Naive thymus-derived CD4-positive, alpha-beta T cell (primary cell): ENCODE data around the gene IL6R. TPM values are rescaled to one million over a fixed set of nuclear protein-coding genes. Genes with fewer than 3 reads are reported as not detected.

Experiments used
- ATAC-seq: fragments of 150-1000 bp; cut with Tn5 transposase; 2 replicates; pipeline ENCODE4 v1.10.0; 2021; ENCODE audit warnings: mild to moderate bottlenecking, moderate library complexity
- CTCF ChIA-PET: fragments of 350-600 bp; sonication (Branson Sonifier 250); formaldehyde crosslinking; loops from one replicate; lab custom pipeline; 2021; ENCODE audit warnings: antibody characterized with exemption; lab: Charles Lee
- POLR2A ChIA-PET: fragments of 350-600 bp; sonication (Branson Sonifier 250); formaldehyde crosslinking; loops from one replicate; lab custom pipeline; 2021; ENCODE audit warnings: antibody characterized with exemption, inconsistent platforms; lab: Charles Lee
- DNase-seq, 9 donors: peaks; one replicate each; pipeline versions ENCODE4 v3.0.0 to v3.0.0-alpha.2; 2020 to 2022; ENCODE audit warnings: mixed read lengths in 1 of 9
- H3K27ac ChIP-seq: one replicate; pipeline ENCODE4 v1.7.0; 2013; ENCODE audit warnings: mild to moderate bottlenecking, low read depth, low read length, moderate library complexity
- H3K27me3 ChIP-seq, 2 donors: one replicate each; pipeline ENCODE4 v1.7.0; 2013; ENCODE audit warnings: low read length in 2 of 2, mild to moderate bottlenecking in 2 of 2, moderate library complexity in 2 of 2; ENCODE audit not compliant: control insufficient read depth in 2 of 2, insufficient read depth in 2 of 2
- H3K36me3 ChIP-seq, 3 experiments: 1 replicate in 2 of 3; 2 replicates in 1 of 3; pipeline ENCODE4 v1.7.0; 2013; ENCODE audit warnings: low read length in 3 of 3, mild to moderate bottlenecking in 3 of 3, moderate library complexity in 1 of 3; ENCODE audit not compliant: insufficient read depth in 3 of 3, control insufficient read depth in 2 of 3
- H3K4me1 ChIP-seq, 2 donors: one replicate each; pipeline ENCODE4 v1.7.0; 2013; ENCODE audit warnings: low read length in 2 of 2, mild to moderate bottlenecking in 2 of 2, moderate library complexity in 1 of 2; ENCODE audit not compliant: control insufficient read depth in 2 of 2, insufficient read depth in 2 of 2
- H3K4me3 ChIP-seq: 2 replicates; pipeline ENCODE4 v1.7.0; 2013; ENCODE audit warnings: mild to moderate bottlenecking, low read length
- H3K9me3 ChIP-seq, 3 experiments: 1 replicate in 2 of 3; 2 replicates in 1 of 3; pipeline ENCODE4 v1.7.0; 2013; ENCODE audit warnings: low read length in 3 of 3; ENCODE audit not compliant: control insufficient read depth in 2 of 3
- H3K27ac Mint-ChIP-seq, 9 donors: one replicate each; pipeline ENCODE4 v1.8.0; 2020 to 2022; ENCODE audit warnings: mixed read lengths in 9 of 9, mild to moderate bottlenecking in 8 of 9, moderate library complexity in 5 of 9, inconsistent platforms in 2 of 9
- H3K27me3 Mint-ChIP-seq, 5 donors: one replicate each; pipeline ENCODE4 v1.8.0; 2021 to 2022; ENCODE audit warnings: mixed read lengths in 5 of 5, mild to moderate bottlenecking in 1 of 5
- H3K36me3 Mint-ChIP-seq, 5 donors: one replicate each; pipeline ENCODE4 v1.8.0; 2020 to 2022; ENCODE audit warnings: mixed read lengths in 5 of 5, mild to moderate bottlenecking in 3 of 5, inconsistent platforms in 1 of 5
- H3K4me1 Mint-ChIP-seq, 7 donors: one replicate each; pipeline ENCODE4 v1.8.0; 2020 to 2022; ENCODE audit warnings: mixed read lengths in 7 of 7, mild to moderate bottlenecking in 3 of 7, inconsistent platforms in 1 of 7
- H3K4me3 Mint-ChIP-seq, 10 donors: one replicate each; pipeline ENCODE4 v1.8.0; 2020 to 2022; ENCODE audit warnings: mild to moderate bottlenecking in 10 of 10, mixed read lengths in 10 of 10, moderate library complexity in 6 of 10, inconsistent platforms in 2 of 10
- H3K9me3 Mint-ChIP-seq, 11 donors: one replicate each; pipeline ENCODE4 v1.8.0; 2020 to 2022; ENCODE audit warnings: mixed read lengths in 11 of 11, mild to moderate bottlenecking in 4 of 11, inconsistent platforms in 1 of 11, moderate library complexity in 1 of 11
- intact Hi-C, 2 donors: fragments of 100-400 bp; cut with micrococcal nuclease; formaldehyde crosslinking; loops; one replicate each; pipeline ENCODE4 v1.15.1; 2023
- polyA plus RNA-seq, 2 donors: library from polyadenylated mRNA; unstranded; fragments of 300-500 nt; fragmentation: Illumina TruSeq; gene quantifications; one replicate each; pipeline ENCODE4 v1.2.3, GENCODE V29; 2021
- total RNA-seq, 6 experiments: library from RNA in 5 of 6; stranded (reverse) in 5 of 6; gene quantifications; 1 replicate in 5 of 6; 2 replicates in 1 of 6; pipeline ENCODE4 v1.2.3 and lab custom pipeline; 2021 to 2026

IL6R gene
- total and polyA plus RNA-seq, 7 experiments from 2014 or later = 5.2 to 91.6 (median 77.8) TPM

GRCh38 chr1:154414606-154415005, 9.5 kb downstream of the IL6R start:
- Mint-ChIP-seq H3K27ac (peak overlapping the region in 8 of 9 donors; percentile 64 to 97 (median 82)), H3K27me3 (no peaks in the 10 kb centered on the region), H3K4me3 (peak overlapping the region in 3 of 10 donors; percentile 42 to 64 (median 47)), H3K4me1 (peaks cover 31 to 100% (median 75%) of the 10 kb centered on the region in 7 donors), H3K9me3 (no peaks in the 10 kb centered on the region), H3K36me3 (peaks cover 4 to 29% (median 4%) of the 10 kb centered on the region in 5 donors)
- no peaks in the 10 kb centered on the region for H3K9me3 ChIP-seq
- H3K36me3 ChIP-seq = peaks cover 0 to 12% (median 6%) of the 10 kb centered on the region in 3 experiments
- H3K4me3 ChIP-seq = no peak overlapping the region
- H3K27me3 ChIP-seq = no peaks in the 10 kb centered on the region
- H3K27ac ChIP-seq = peak overlapping the region; percentile 37
- ChIA-PET CTCF (interaction anchor here (1.0 to 1.4 kb wide), 4 partner anchors 9 to 70 kb away, joined by 3 to 4 read pairs (median 3); no protein-coding TSS in a partner anchor), POLR2A (interaction anchor here (0.6 to 8.9 kb wide), 9 partner anchors 8 to 86 kb away, joined by 3 to 159 read pairs (median 3); partner anchors contain the start of gene IL6R)
- no peak for DNase-seq
- ATAC-seq = no peak
- peaks cover 0 to 79% of the 10 kb centered on the region in 2 donors for H3K4me1 ChIP-seq
- intact Hi-C loops = no loop called here

- ATAC-seq = no peak
- no peaks in the 10 kb centered on the region for H3K27me3 ChIP-seq
- Mint-ChIP-seq H3K4me3 (peak overlapping the region in 6 of 10 donors; percentile 27 to 79 (median 38)), H3K36me3 (peaks cover 0 to 24% (median 0%) of the 10 kb centered on the region in 5 donors), H3K9me3 (no peaks in the 10 kb centered on the region), H3K27me3 (no peaks in the 10 kb centered on the region), H3K4me1 (peaks cover 33 to 99% (median 75%) of the 10 kb centered on the region in 7 donors), H3K27ac (peak overlapping the region in 8 of 9 donors; percentile 11 to 97 (median 92))
- ChIA-PET POLR2A (interaction anchor here (0.6 to 8.9 kb wide), 5 partner anchors 10 to 539 kb away, joined by 3 to 159 read pairs (median 4); partner anchors contain the start of genes IL6R and PBXIP1), CTCF (interaction anchor here (0.8 to 1.0 kb wide), 3 partner anchors 9 to 71 kb away, joined by 3 to 4 read pairs (median 3); no protein-coding TSS in a partner anchor)
- H3K36me3 ChIP-seq = peaks cover 0 to 13% (median 6%) of the 10 kb centered on the region in 3 experiments
- intact Hi-C loops = no loop called here
- H3K4me3 ChIP-seq = no peak overlapping the region
- DNase-seq = no peak
- peak overlapping the region; percentile 12 for H3K27ac ChIP-seq
- H3K4me1 ChIP-seq = peaks cover 0 to 73% of the 10 kb centered on the region in 2 donors
- H3K9me3 ChIP-seq = no peaks in the 10 kb centered on the region
Measured at GRCh38 chr1:154416471-154417337, 11.6 kb downstream of the IL6R start.

DNA sequence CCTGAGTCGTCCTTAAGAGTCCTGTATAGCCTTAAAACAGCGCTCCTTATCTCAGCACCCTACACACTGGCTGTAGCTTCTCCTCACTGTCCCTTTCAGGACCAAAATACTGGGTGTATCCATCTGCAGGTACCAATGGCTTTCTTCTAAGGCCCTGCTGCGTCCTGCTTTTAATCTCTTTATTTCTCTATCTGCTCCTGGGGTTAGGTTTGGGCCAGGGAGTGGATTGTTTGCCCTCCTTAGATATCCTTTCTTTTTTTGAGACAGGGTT, 12.1 kb downstream of the IL6R start:
- Mint-ChIP-seq H3K4me3 (peak overlapping the region in 4 of 10 donors; percentile 9 to 79 (median 46)), H3K4me1 (peaks cover 33 to 99% (median 78%) of the 10 kb centered on the region in 7 donors), H3K27ac (peak overlapping the region in 8 of 9 donors; percentile 11 to 97 (median 92)), H3K27me3 (no peaks in the 10 kb centered on the region), H3K9me3 (no peaks in the 10 kb centered on the region), H3K36me3 (peaks cover 0 to 27% (median 0%) of the 10 kb centered on the region in 5 donors)
- no peaks in the 10 kb centered on the region for H3K27me3 ChIP-seq
- H3K4me3 ChIP-seq = no peak overlapping the region
- no peak overlapping the region for H3K27ac ChIP-seq
- H3K36me3 ChIP-seq = peaks cover 0 to 13% (median 6%) of the 10 kb centered on the region in 3 experiments
- no peak for DNase-seq
- ChIA-PET CTCF (interaction anchor here (0.8 to 1.0 kb wide), 2 partner anchors 14 to 72 kb away, joined by 3 to 4 read pairs; no protein-coding TSS in a partner anchor), POLR2A (interaction anchor here (1.4 to 8.9 kb wide), 3 partner anchors 10 to 48 kb away, joined by 3 to 159 read pairs (median 15); partner anchors contain the start of gene IL6R)
- no peaks in the 10 kb centered on the region for H3K9me3 ChIP-seq
- peaks cover 0 to 74% of the 10 kb centered on the region in 2 donors for H3K4me1 ChIP-seq
- ATAC-seq = no peak
- intact Hi-C loops = no loop called here

GRCh38 chr1:154418062-154418921, 13.1 kb downstream of the IL6R start:
- peak overlapping the region in 9 of 10 donors; percentile 67 to 86 (median 78) for H3K4me3 Mint-ChIP-seq
- intact Hi-C loops = loop anchor here in 1 of 2 donors (2.0 kb wide), 1 partner anchor 21 kb away; no protein-coding TSS in a partner anchor
- H3K36me3 Mint-ChIP-seq = peaks cover 0 to 28% (median 0%) of the 10 kb centered on the region in 5 donors
- Histone ChIP-seq H3K4me3 (peak overlapping the region; percentile 40), H3K9me3 (no peaks in the 10 kb centered on the region), H3K36me3 (peaks cover 0 to 13% (median 6%) of the 10 kb centered on the region in 3 experiments), H3K4me1 (peaks cover 0 to 78% of the 10 kb centered on the region in 2 donors), H3K27me3 (no peaks in the 10 kb centered on the region), H3K27ac (peak overlapping the region; percentile 76)
- POLR2A ChIA-PET = interaction anchor here (0.8 to 8.9 kb wide), 11 partner anchors 8 to 463 kb away, joined by 3 to 159 read pairs (median 6); partner anchors contain the start of gene IL6R
- peaks cover 33 to 99% (median 86%) of the 10 kb centered on the region in 7 donors for H3K4me1 Mint-ChIP-seq
- DNase-seq (no peak), ATAC-seq (no peak)
- CTCF ChIA-PET = interaction anchor here (1.7 to 2.6 kb wide), 2 partner anchors 10 to 22 kb away, joined by 10 to 14 read pairs; no protein-coding TSS in a partner anchor
- H3K9me3 Mint-ChIP-seq = no peaks in the 10 kb centered on the region
- peak overlapping the region; percentile 62 to 97 (median 93) for H3K27ac Mint-ChIP-seq
- no peaks in the 10 kb centered on the region for H3K27me3 Mint-ChIP-seq

GRCh38 chr1:154418923-154419619, 13.9 kb downstream of the IL6R start:
- ATAC-seq (no peak), DNase-seq (no peak)
- H3K36me3 Mint-ChIP-seq = peaks cover 0 to 24% (median 0%) of the 10 kb centered on the region in 5 donors
- Histone ChIP-seq H3K36me3 (peaks cover 0 to 9% (median 6%) of the 10 kb centered on the region in 3 experiments), H3K27me3 (no peaks in the 10 kb centered on the region), H3K9me3 (no peaks in the 10 kb centered on the region), H3K4me3 (peak overlapping the region; percentile 40), H3K27ac (peak overlapping the region; percentile 76), H3K4me1 (peaks cover 0 to 80% of the 10 kb centered on the region in 2 donors)
- peak overlapping the region; percentile 64 to 86 (median 78) for H3K4me3 Mint-ChIP-seq
- CTCF ChIA-PET = interaction anchor here (0.6 to 2.6 kb wide), 9 partner anchors 8 to 128 kb away, joined by 3 to 14 read pairs (median 8); partner anchors contain the start of gene IL6R
- intact Hi-C loops = loop anchor here in 1 of 2 donors (1.0 to 2.0 kb wide), 2 partner anchors 12 to 20 kb away; no protein-coding TSS in a partner anchor
- H3K9me3 Mint-ChIP-seq = no peaks in the 10 kb centered on the region
- H3K27ac Mint-ChIP-seq = peak overlapping the region; percentile 76 to 97 (median 93)
- POLR2A ChIA-PET = interaction anchor here (0.6 to 8.9 kb wide), 20 partner anchors 7 to 189 kb away, joined by 3 to 159 read pairs (median 4); partner anchors contain the start of gene IL6R
- H3K27me3 Mint-ChIP-seq = no peaks in the 10 kb centered on the region
- H3K4me1 Mint-ChIP-seq = peaks cover 33 to 99% (median 88%) of the 10 kb centered on the region in 7 donors
